ENCODE data around the gene BACE1-AS. TPM values are rescaled to one million over a fixed set of nuclear protein-coding genes. Genes with fewer than 3 reads are reported as not detected.

Gene BACE1-AS
- total and polyA plus RNA-seq, 2 donors (not counting 1 experiment from before 2014, with no cell fraction given) = 4.2 to 4.5 TPM

- TF ChIP-seq CTCF (conservative IDR thresholded peaks at IDR 0.05 in 1 of 2, IDR thresholded peaks at IDR 0.05 in 1 of 2; ENCODE audit: low read depth in 1 of 2, low read length in 2 of 2) (no peak), EZH2 (IDR thresholded peaks at IDR 0.05; ENCODE audit: low read length, missing control alignments) (no peak)
- Histone ChIP-seq H3K36me3 (ENCODE audit: control insufficient read depth, insufficient read depth, low read length) (no peaks in the 10 kb centered on the region), H3K27me3 (ENCODE audit: control insufficient read depth, insufficient read depth, low read length) (no peaks in the 10 kb centered on the region)
Observed at GRCh38 chr11:117303101-117303500, 12.0 kb downstream of the BACE1-AS start.

GRCh38 chr11:117303646-117304315 lies 12.6 kb downstream of the BACE1-AS start:
- Histone ChIP-seq H2AFZ (ENCODE audit: low read length) (no peak overlapping the region), H3K9me3 (ENCODE audit: control insufficient read depth, insufficient read depth, low read depth, low read length) (no peaks in the 10 kb centered on the region), H3K4me2 (ENCODE audit: extremely low read depth, insufficient read depth, low read length) (no peak overlapping the region), H3K4me1 (ENCODE audit: control insufficient read depth, extremely low read depth, insufficient read depth, low read length) (peaks cover 14% of the 10 kb centered on the region), H3K27ac (ENCODE audit: insufficient read depth, low read length) (no peak overlapping the region), H3K79me2 (ENCODE audit: control insufficient read depth, insufficient read depth, low read length) (no peaks in the 10 kb centered on the region), H4K20me1 (ENCODE audit: control insufficient read depth, extremely low read depth, insufficient read depth, low read length) (no peaks in the 10 kb centered on the region), H3K4me3 (replicated peaks in 1 of 4; ENCODE audit: control extremely low read depth in 1 of 4, insufficient read depth in 1 of 4, low read depth in 3 of 4, low read length in 4 of 4) (no peak overlapping the region), H3K9ac (ENCODE audit: insufficient read depth, low read length) (no peak overlapping the region), H3K27me3 (ENCODE audit: control insufficient read depth, insufficient read depth, low read length) (no peaks in the 10 kb centered on the region), H3K36me3 (ENCODE audit: control insufficient read depth, insufficient read depth, low read length) (no peaks in the 10 kb centered on the region)
- no peak for DNase-seq (ENCODE audit: low read depth in 2 of 2)
- TF ChIP-seq EZH2 (IDR thresholded peaks at IDR 0.05; ENCODE audit: low read length, missing control alignments) (no peak), CTCF (conservative IDR thresholded peaks at IDR 0.05 in 1 of 2, IDR thresholded peaks at IDR 0.05 in 1 of 2; ENCODE audit: low read depth in 1 of 2, low read length in 2 of 2) (no peak)

More at GRCh38 chr11:117303101-117303500, 12.0 kb downstream of the BACE1-AS start:
- H3K4me2 ChIP-seq (ENCODE audit: extremely low read depth, insufficient read depth, low read length) = no peak overlapping the region
- DNase-seq (ENCODE audit: low read depth in 2 of 2) = no peak
- H3K9me3 ChIP-seq (ENCODE audit: control insufficient read depth, insufficient read depth, low read depth, low read length) = no peaks in the 10 kb centered on the region
- H3K9ac ChIP-seq (ENCODE audit: insufficient read depth, low read length) = no peak overlapping the region
- H3K27ac ChIP-seq (ENCODE audit: insufficient read depth, low read length) = no peak overlapping the region
- peaks cover 14% of the 10 kb centered on the region for H3K4me1 ChIP-seq (ENCODE audit: control insufficient read depth, extremely low read depth, insufficient read depth, low read length)
- no peaks in the 10 kb centered on the region for H3K79me2 ChIP-seq (ENCODE audit: control insufficient read depth, insufficient read depth, low read length)
- no peaks in the 10 kb centered on the region for H4K20me1 ChIP-seq (ENCODE audit: control insufficient read depth, extremely low read depth, insufficient read depth, low read length)
- no peak overlapping the region for H2AFZ ChIP-seq (ENCODE audit: low read length)
- H3K4me3 ChIP-seq (replicated peaks in 1 of 4; ENCODE audit: control extremely low read depth in 1 of 4, insufficient read depth in 1 of 4, low read depth in 3 of 4, low read length in 4 of 4) = no peak overlapping the region

- H3K9me3 ChIP-seq (ENCODE audit: control insufficient read depth, insufficient read depth, low read depth, low read length) = no peaks in the 10 kb centered on the region
- H3K79me2 ChIP-seq (ENCODE audit: control insufficient read depth, insufficient read depth, low read length) = no peaks in the 10 kb centered on the region
- no peak for DNase-seq (ENCODE audit: low read depth in 2 of 2)
- H4K20me1 ChIP-seq (ENCODE audit: control insufficient read depth, extremely low read depth, insufficient read depth, low read length) = no peaks in the 10 kb centered on the region
- no peak overlapping the region for H3K27ac ChIP-seq (ENCODE audit: insufficient read depth, low read length)
- no peak overlapping the region for H2AFZ ChIP-seq (ENCODE audit: low read length)
- H3K4me2 ChIP-seq (ENCODE audit: extremely low read depth, insufficient read depth, low read length) = no peak overlapping the region
- no peak overlapping the region for H3K4me3 ChIP-seq (replicated peaks in 1 of 4; ENCODE audit: control extremely low read depth in 1 of 4, insufficient read depth in 1 of 4, low read depth in 3 of 4, low read length in 4 of 4)
- peaks cover 9% of the 10 kb centered on the region for H3K4me1 ChIP-seq (ENCODE audit: control insufficient read depth, extremely low read depth, insufficient read depth, low read length)
- TF ChIP-seq CTCF (conservative IDR thresholded peaks at IDR 0.05 in 1 of 2, IDR thresholded peaks at IDR 0.05 in 1 of 2; ENCODE audit: low read depth in 1 of 2, low read length in 2 of 2) = no peak
- no peak for TF ChIP-seq EZH2 (IDR thresholded peaks at IDR 0.05; ENCODE audit: low read length, missing control alignments)
- H3K36me3 ChIP-seq (ENCODE audit: control insufficient read depth, insufficient read depth, low read length) = no peaks in the 10 kb centered on the region
- H3K9ac ChIP-seq (ENCODE audit: insufficient read depth, low read length) = no peak overlapping the region
- no peaks in the 10 kb centered on the region for H3K27me3 ChIP-seq (ENCODE audit: control insufficient read depth, insufficient read depth, low read length)
Observed at GRCh38 chr11:117305145-117305544, 14.0 kb downstream of the BACE1-AS start.
